Measurements from ENCODE around the gene ENPP1. TPM values are rescaled to one million over a fixed set of nuclear protein-coding genes. Genes with fewer than 3 reads are reported as not detected.

Gene ENPP1
- total RNA-seq, 1 donor from 2014 or later, result 7.1 TPM

GRCh38 chr6:131909408-131910218 is 101.8 kb downstream of the ENPP1 start:
- no peaks in the 10 kb centered on the region for H3K36me3 Mint-ChIP-seq (ENCODE audit: low read depth, unreplicated experiment)
- peak; percentile 39 for DNase-seq (ENCODE audit: low read depth)
- no peak overlapping the region for H3K4me3 Mint-ChIP-seq (ENCODE audit: unreplicated experiment)
- Histone ChIP-seq H3K27me3 (ENCODE audit: insufficient read depth, low read length) (no peaks in the 10 kb centered on the region), H3K36me3 (ENCODE audit: insufficient read depth, low read length) (no peaks in the 10 kb centered on the region), H3K79me2 (ENCODE audit: insufficient read depth, low read length) (no peaks in the 10 kb centered on the region), H3K4me1 (ENCODE audit: insufficient read depth, low read length) (no peaks in the 10 kb centered on the region), H3K9me3 (ENCODE audit: insufficient read depth, low read depth, low read length) (no peaks in the 10 kb centered on the region), H3K4me3 (ENCODE audit: insufficient read depth, low read depth, low read length) (no peak overlapping the region), H3K27ac (ENCODE audit: low read depth, low read length) (no peak overlapping the region), H3K9ac (ENCODE audit: low read length) (no peak overlapping the region), H2AFZ (ENCODE audit: low read depth, low read length) (no peak overlapping the region), H4K20me1 (ENCODE audit: insufficient read depth, low read length) (no peaks in the 10 kb centered on the region), H3K4me2 (ENCODE audit: low read length) (no peak overlapping the region)
- TF ChIP-seq CTCF (IDR thresholded peaks at IDR 0.05; ENCODE audit: insufficient read depth, low read depth, low read length) (peak; percentile 92), EZH2 (IDR thresholded peaks at IDR 0.05; ENCODE audit: insufficient read depth, low read length) (no peak)
- FAIRE-seq, result peak; percentile 71
- H3K27ac Mint-ChIP-seq (ENCODE audit: unreplicated experiment), result no peak overlapping the region
- H3K4me1 Mint-ChIP-seq (ENCODE audit: low read depth, unreplicated experiment), result no peaks in the 10 kb centered on the region
- H3K9me3 Mint-ChIP-seq (ENCODE audit: unreplicated experiment), result no peaks in the 10 kb centered on the region
- peaks cover 2% of the 10 kb centered on the region for H3K27me3 Mint-ChIP-seq (ENCODE audit: low read depth, unreplicated experiment)

GRCh38 chr6:131910219-131910589 is 102.4 kb downstream of the ENPP1 start:
- Histone ChIP-seq H3K4me3 (ENCODE audit: insufficient read depth, low read depth, low read length) (no peak overlapping the region), H3K9me3 (ENCODE audit: insufficient read depth, low read depth, low read length) (no peaks in the 10 kb centered on the region), H3K36me3 (ENCODE audit: insufficient read depth, low read length) (no peaks in the 10 kb centered on the region), H3K4me2 (ENCODE audit: low read length) (no peak overlapping the region), H4K20me1 (ENCODE audit: insufficient read depth, low read length) (no peaks in the 10 kb centered on the region), H3K9ac (ENCODE audit: low read length) (no peak overlapping the region), H3K27ac (ENCODE audit: low read depth, low read length) (no peak overlapping the region), H3K27me3 (ENCODE audit: insufficient read depth, low read length) (no peaks in the 10 kb centered on the region), H3K79me2 (ENCODE audit: insufficient read depth, low read length) (no peaks in the 10 kb centered on the region), H2AFZ (ENCODE audit: low read depth, low read length) (no peak overlapping the region), H3K4me1 (ENCODE audit: insufficient read depth, low read length) (no peaks in the 10 kb centered on the region)
- H3K4me1 Mint-ChIP-seq (ENCODE audit: low read depth, unreplicated experiment), result no peaks in the 10 kb centered on the region
- H3K27me3 Mint-ChIP-seq (ENCODE audit: low read depth, unreplicated experiment), result peaks cover 2% of the 10 kb centered on the region
- no peak for FAIRE-seq
- no peak overlapping the region for H3K27ac Mint-ChIP-seq (ENCODE audit: unreplicated experiment)
- no peak for DNase-seq (ENCODE audit: low read depth)
- H3K9me3 Mint-ChIP-seq (ENCODE audit: unreplicated experiment), result no peaks in the 10 kb centered on the region
- H3K36me3 Mint-ChIP-seq (ENCODE audit: low read depth, unreplicated experiment), result no peaks in the 10 kb centered on the region
- no peak for TF ChIP-seq CTCF (IDR thresholded peaks at IDR 0.05; ENCODE audit: insufficient read depth, low read depth, low read length)
- no peak for TF ChIP-seq EZH2 (IDR thresholded peaks at IDR 0.05; ENCODE audit: insufficient read depth, low read length)
- H3K4me3 Mint-ChIP-seq (ENCODE audit: unreplicated experiment), result no peak overlapping the region

GRCh38 chr6:131910956-131911355 is 103.1 kb downstream of the ENPP1 start:
- Histone ChIP-seq H3K4me3 (ENCODE audit: insufficient read depth, low read depth, low read length) (no peak overlapping the region), H3K79me2 (ENCODE audit: insufficient read depth, low read length) (no peaks in the 10 kb centered on the region), H3K4me2 (ENCODE audit: low read length) (no peak overlapping the region), H3K36me3 (ENCODE audit: insufficient read depth, low read length) (no peaks in the 10 kb centered on the region), H3K9me3 (ENCODE audit: insufficient read depth, low read depth, low read length) (no peaks in the 10 kb centered on the region), H3K9ac (ENCODE audit: low read length) (no peak overlapping the region), H3K4me1 (ENCODE audit: insufficient read depth, low read length) (no peaks in the 10 kb centered on the region), H3K27ac (ENCODE audit: low read depth, low read length) (no peak overlapping the region), H2AFZ (ENCODE audit: low read depth, low read length) (no peak overlapping the region), H3K27me3 (ENCODE audit: insufficient read depth, low read length) (no peaks in the 10 kb centered on the region), H4K20me1 (ENCODE audit: insufficient read depth, low read length) (no peaks in the 10 kb centered on the region)
- H3K4me3 Mint-ChIP-seq (ENCODE audit: unreplicated experiment), result no peak overlapping the region
- no peaks in the 10 kb centered on the region for H3K36me3 Mint-ChIP-seq (ENCODE audit: low read depth, unreplicated experiment)
- peaks cover 2% of the 10 kb centered on the region for H3K27me3 Mint-ChIP-seq (ENCODE audit: low read depth, unreplicated experiment)
- DNase-seq (ENCODE audit: low read depth), result no peak
- FAIRE-seq, result no peak
- no peak for TF ChIP-seq CTCF (IDR thresholded peaks at IDR 0.05; ENCODE audit: insufficient read depth, low read depth, low read length)
- TF ChIP-seq EZH2 (IDR thresholded peaks at IDR 0.05; ENCODE audit: insufficient read depth, low read length), result no peak
- no peak overlapping the region for H3K27ac Mint-ChIP-seq (ENCODE audit: unreplicated experiment)
- peaks cover 1% of the 10 kb centered on the region for H3K4me1 Mint-ChIP-seq (ENCODE audit: low read depth, unreplicated experiment)
- no peaks in the 10 kb centered on the region for H3K9me3 Mint-ChIP-seq (ENCODE audit: unreplicated experiment)
